ENCODE results near the gene CDK12.

DNA sequence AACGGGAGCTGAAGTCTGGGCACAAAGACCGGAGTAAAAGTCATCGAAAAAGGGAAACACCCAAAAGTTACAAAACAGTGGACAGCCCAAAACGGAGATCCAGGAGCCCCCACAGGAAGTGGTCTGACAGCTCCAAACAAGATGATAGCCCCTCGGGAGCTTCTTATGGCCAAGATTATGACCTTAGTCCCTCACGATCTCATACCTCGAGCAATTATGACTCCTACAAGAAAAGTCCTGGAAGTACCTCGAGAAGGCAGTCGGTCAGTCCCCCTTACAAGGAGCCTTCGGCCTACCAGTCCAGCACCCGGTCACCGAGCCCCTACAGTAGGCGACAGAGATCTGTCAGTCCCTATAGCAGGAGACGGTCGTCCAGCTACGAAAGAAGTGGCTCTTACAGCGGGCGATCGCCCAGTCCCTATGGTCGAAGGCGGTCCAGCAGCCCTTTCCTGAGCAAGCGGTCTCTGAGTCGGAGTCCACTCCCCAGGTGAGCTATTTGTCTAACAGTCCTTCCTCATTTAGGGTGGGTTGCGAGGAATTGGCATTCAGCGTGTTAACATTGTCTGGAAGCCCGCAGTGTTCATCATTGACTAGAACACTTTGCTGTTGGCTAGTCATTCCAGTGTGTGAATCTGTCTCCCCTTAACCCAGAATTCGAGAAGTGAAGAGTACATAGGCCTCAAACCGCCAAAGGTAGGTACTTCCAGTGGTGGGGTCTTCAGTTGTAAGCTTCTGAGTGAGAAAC lies 1.5 kb downstream of the CDK12 start:
- no peak for TF ChIP-seq POLR2AphosphoS5 (IDR thresholded peaks at IDR 0.05)
- TF ChIP-seq, protein P1, sequence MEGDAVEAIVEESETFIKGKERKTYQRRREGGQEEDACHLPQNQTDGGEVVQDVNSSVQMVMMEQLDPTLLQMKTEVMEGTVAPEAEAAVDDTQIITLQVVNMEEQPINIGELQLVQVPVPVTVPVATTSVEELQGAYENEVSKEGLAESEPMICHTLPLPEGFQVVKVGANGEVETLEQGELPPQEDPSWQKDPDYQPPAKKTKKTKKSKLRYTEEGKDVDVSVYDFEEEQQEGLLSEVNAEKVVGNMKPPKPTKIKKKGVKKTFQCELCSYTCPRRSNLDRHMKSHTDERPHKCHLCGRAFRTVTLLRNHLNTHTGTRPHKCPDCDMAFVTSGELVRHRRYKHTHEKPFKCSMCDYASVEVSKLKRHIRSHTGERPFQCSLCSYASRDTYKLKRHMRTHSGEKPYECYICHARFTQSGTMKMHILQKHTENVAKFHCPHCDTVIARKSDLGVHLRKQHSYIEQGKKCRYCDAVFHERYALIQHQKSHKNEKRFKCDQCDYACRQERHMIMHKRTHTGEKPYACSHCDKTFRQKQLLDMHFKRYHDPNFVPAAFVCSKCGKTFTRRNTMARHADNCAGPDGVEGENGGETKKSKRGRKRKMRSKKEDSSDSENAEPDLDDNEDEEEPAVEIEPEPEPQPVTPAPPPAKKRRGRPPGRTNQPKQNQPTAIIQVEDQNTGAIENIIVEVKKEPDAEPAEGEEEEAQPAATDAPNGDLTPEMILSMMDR (IDR thresholded peaks at IDR 0.05): no peak
